ENCODE measurements around the gene PPARD. TPM values are rescaled to one million over a fixed set of nuclear protein-coding genes. Genes with fewer than 3 reads are reported as not detected.

The PPARD gene
- total and polyA plus RNA-seq, 2 of the 13 experiments (the other 11 are each of a cell fraction or from before 2014, with no cell fraction given) = 6.1 to 13.3 TPM

DNA sequence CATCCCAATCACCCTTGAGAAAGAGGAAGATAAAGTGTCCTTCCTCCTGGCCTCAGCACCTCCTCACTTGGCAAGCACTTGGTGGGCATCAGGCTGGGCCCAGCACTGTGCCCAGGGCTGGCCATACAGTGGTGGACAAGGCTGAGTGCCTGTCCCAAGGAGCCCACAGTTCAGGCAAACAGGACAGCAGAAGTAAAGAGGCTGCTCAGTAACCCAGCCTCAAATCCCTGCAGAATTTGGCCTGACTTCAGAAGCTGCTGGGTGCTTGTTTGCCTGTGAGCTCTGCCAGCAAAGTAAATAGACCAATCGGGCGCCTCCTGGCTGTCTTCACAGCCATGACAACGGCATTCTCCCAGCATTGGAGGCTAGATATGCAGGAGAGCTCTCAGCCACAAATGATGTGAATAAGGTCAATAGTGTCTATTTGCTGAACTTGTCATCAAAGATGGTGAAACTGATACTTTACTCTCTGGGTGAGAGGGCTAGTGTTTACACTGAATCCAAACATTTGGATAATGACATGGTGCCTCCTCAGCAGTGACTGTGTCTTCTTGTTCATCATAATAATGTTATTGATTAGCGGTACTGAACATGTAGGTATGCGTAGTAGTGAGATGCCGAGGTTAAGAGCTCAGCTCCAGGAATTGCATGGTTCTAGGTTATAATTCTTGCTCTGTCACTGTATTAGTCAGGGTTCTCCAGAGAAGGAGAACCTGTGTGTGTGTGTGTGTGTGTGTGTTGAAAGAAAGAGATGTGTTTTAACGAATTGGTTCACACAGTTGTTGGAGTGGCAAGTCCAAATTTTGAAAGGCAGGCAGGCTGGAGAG, 72.9 kb downstream of the PPARD start (continued):
- TF ChIP-seq, protein P1, sequence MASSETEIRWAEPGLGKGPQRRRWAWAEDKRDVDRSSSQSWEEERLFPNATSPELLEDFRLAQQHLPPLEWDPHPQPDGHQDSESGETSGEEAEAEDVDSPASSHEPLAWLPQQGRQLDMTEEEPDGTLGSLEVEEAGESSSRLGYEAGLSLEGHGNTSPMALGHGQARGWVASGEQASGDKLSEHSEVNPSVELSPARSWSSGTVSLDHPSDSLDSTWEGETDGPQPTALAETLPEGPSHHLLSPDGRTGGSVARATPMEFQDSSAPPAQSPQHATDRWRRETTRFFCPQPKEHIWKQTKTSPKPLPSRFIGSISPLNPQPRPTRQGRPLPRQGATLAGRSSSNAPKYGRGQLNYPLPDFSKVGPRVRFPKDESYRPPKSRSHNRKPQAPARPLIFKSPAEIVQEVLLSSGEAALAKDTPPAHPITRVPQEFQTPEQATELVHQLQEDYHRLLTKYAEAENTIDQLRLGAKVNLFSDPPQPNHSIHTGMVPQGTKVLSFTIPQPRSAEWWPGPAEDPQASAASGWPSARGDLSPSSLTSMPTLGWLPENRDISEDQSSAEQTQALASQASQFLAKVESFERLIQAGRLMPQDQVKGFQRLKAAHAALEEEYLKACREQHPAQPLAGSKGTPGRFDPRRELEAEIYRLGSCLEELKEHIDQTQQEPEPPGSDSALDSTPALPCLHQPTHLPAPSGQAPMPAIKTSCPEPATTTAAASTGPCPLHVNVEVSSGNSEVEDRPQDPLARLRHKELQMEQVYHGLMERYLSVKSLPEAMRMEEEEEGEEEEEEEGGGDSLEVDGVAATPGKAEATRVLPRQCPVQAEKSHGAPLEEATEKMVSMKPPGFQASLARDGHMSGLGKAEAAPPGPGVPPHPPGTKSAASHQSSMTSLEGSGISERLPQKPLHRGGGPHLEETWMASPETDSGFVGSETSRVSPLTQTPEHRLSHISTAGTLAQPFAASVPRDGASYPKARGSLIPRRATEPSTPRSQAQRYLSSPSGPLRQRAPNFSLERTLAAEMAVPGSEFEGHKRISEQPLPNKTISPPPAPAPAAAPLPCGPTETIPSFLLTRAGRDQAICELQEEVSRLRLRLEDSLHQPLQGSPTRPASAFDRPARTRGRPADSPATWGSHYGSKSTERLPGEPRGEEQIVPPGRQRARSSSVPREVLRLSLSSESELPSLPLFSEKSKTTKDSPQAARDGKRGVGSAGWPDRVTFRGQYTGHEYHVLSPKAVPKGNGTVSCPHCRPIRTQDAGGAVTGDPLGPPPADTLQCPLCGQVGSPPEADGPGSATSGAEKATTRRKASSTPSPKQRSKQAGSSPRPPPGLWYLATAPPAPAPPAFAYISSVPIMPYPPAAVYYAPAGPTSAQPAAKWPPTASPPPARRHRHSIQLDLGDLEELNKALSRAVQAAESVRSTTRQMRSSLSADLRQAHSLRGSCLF (CRISPR knock-in tag; IDR thresholded peaks at IDR 0.05; ENCODE audit: borderline replicate concordance) = no peak
- TF ChIP-seq MAZ (IDR thresholded peaks at IDR 0.05; ENCODE audit: borderline replicate concordance, low read depth, low read length) = peak; percentile 37; the same call in 1 of the 2 replicates
- peak; percentile 63 for TF ChIP-seq MAZ (CRISPR knock-in tag; IDR thresholded peaks at IDR 0.05; ENCODE audit: low read depth)
- peak; percentile 56; the same call in 1 of the 2 replicates for TF ChIP-seq NFYC (CRISPR knock-in tag; IDR thresholded peaks at IDR 0.05)
- TF ChIP-seq CCAR2 (optimal IDR thresholded peaks at IDR 0.05; ENCODE audit: low read depth, low read length) = peak; percentile 65
- peak; percentile 86; the same call in 1 of the 3 replicates for TF ChIP-seq MXI1 (IDR thresholded peaks at IDR 0.05; ENCODE audit: borderline replicate concordance, low read depth, low read length)
- TF ChIP-seq, protein P2, sequence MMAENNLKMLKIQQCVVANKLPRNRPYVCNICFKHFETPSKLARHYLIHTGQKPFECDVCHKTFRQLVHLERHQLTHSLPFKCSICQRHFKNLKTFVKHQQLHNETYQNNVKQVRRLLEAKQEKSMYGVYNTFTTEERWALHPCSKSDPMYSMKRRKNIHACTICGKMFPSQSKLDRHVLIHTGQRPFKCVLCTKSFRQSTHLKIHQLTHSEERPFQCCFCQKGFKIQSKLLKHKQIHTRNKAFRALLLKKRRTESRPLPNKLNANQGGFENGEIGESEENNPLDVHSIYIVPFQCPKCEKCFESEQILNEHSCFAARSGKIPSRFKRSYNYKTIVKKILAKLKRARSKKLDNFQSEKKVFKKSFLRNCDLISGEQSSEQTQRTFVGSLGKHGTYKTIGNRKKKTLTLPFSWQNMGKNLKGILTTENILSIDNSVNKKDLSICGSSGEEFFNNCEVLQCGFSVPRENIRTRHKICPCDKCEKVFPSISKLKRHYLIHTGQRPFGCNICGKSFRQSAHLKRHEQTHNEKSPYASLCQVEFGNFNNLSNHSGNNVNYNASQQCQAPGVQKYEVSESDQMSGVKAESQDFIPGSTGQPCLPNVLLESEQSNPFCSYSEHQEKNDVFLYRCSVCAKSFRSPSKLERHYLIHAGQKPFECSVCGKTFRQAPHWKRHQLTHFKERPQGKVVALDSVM (CRISPR knock-in tag; IDR thresholded peaks at IDR 0.05) = peak; percentile 79
- TF ChIP-seq TAF15 (IDR thresholded peaks at IDR 0.05; ENCODE audit: low read depth, low read length, poor library complexity, severe bottlenecking) = no peak
- TF ChIP-seq ONECUT2 (CRISPR knock-in tag; IDR thresholded peaks at IDR 0.05) = peak; percentile 97
- peak; percentile 77; the same call in 1 of the 2 replicates for TF ChIP-seq ZBTB7B (CRISPR knock-in tag; IDR thresholded peaks at IDR 0.05)
- TF ChIP-seq, protein P3, sequence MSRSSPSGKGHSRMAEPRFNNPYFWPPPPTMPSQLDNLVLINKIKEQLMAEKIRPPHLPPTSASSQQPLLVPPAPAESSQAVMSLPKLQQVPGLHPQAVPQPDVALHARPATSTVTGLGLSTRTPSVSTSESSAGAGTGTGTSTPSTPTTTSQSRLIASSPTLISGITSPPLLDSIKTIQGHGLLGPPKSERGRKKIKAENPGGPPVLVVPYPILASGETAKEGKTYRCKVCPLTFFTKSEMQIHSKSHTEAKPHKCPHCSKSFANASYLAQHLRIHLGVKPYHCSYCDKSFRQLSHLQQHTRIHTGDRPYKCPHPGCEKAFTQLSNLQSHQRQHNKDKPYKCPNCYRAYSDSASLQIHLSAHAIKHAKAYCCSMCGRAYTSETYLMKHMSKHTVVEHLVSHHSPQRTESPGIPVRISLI (CRISPR knock-in tag; IDR thresholded peaks at IDR 0.05; ENCODE audit: borderline replicate concordance) = peak; percentile 58; the same call in 1 of the 2 replicates
- TF ChIP-seq DNMT3B (CRISPR knock-in tag; conservative IDR thresholded peaks at IDR 0.05) = peak; percentile 73; the same call in 1 of the 2 replicates
- TF ChIP-seq, protein P4, sequence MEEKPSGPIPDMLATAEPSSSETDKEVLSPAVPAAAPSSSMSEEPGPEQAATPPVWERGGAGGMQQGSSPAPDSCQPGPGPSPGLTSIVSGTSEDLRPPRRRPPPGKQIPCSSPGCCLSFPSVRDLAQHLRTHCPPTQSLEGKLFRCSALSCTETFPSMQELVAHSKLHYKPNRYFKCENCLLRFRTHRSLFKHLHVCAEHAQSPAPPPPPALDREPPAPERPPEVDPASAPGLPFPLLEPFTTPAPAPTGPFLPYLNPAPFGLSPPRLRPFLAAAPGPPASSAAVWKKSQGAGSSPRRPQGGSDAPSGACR (CRISPR knock-in tag; IDR thresholded peaks at IDR 0.05) = peak; percentile 87; the same call in 1 of the 2 replicates
- no peak for TF ChIP-seq THYN1 (CRISPR knock-in tag; IDR thresholded peaks at IDR 0.05; ENCODE audit: borderline replicate concordance, low read depth)
- TF ChIP-seq, protein P5, sequence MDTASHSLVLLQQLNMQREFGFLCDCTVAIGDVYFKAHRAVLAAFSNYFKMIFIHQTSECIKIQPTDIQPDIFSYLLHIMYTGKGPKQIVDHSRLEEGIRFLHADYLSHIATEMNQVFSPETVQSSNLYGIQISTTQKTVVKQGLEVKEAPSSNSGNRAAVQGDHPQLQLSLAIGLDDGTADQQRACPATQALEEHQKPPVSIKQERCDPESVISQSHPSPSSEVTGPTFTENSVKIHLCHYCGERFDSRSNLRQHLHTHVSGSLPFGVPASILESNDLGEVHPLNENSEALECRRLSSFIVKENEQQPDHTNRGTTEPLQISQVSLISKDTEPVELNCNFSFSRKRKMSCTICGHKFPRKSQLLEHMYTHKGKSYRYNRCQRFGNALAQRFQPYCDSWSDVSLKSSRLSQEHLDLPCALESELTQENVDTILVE (CRISPR knock-in tag; IDR thresholded peaks at IDR 0.05) = peak; percentile 72

Data from HepG2 (cell line).